PC-3 (cell line): ENCODE results near the gene PHC3.

ENCODE experiments used
- EZH2 ChIP-seq: fragments of 300-600 bp; sonication (generic); IDR thresholded peaks from one replicate; pipeline ENCODE4 v1.6.1; 2017; ENCODE audit warnings: antibody characterized with exemption, mild to moderate bottlenecking, low read length; ENCODE audit not compliant: unreplicated experiment
- TF ChIP-seq, protein P1 (sequence below): fragments of 300-600 bp; sonication (generic); conservative IDR thresholded peaks from 2 replicates; pipeline ENCODE4 v1.5.1; 2017; ENCODE audit warnings: antibody characterized with exemption, low read depth, mild to moderate bottlenecking, low read length

DNA sequence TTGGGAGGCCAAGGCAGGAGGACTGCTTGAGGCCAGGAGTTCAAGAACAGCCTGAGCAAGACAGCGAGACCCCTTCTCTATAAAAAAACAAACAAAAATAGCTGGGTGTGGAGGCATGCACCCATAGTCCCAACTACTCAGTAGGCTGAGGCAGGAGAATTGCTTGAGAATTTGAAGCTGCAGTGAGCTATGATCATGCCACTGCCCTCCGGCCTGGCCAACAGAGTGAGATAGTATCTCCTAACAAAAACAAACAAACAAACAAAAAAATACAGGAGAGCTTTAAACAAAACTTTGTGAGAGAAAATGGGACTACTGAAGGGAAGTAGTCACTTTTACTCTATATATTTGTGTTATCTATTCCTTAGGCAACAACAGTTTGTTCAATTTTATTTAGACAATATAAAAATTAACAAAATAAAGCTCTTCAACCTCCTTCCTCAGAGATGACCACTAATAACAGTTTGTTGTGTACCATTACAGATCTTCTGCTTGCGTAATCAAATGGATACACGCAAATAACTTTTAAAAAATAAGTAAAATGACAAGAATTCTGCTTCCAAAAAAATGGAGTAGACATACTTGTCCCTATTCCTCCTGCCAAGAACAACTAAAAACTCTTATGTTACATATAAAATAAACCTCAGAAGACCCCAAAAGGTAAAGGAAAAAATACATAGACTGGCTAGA lies 17.4 kb downstream of the PHC3 start:
- TF ChIP-seq, protein P1, sequence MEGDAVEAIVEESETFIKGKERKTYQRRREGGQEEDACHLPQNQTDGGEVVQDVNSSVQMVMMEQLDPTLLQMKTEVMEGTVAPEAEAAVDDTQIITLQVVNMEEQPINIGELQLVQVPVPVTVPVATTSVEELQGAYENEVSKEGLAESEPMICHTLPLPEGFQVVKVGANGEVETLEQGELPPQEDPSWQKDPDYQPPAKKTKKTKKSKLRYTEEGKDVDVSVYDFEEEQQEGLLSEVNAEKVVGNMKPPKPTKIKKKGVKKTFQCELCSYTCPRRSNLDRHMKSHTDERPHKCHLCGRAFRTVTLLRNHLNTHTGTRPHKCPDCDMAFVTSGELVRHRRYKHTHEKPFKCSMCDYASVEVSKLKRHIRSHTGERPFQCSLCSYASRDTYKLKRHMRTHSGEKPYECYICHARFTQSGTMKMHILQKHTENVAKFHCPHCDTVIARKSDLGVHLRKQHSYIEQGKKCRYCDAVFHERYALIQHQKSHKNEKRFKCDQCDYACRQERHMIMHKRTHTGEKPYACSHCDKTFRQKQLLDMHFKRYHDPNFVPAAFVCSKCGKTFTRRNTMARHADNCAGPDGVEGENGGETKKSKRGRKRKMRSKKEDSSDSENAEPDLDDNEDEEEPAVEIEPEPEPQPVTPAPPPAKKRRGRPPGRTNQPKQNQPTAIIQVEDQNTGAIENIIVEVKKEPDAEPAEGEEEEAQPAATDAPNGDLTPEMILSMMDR: no peak
- TF ChIP-seq EZH2: no peak
